ENCODE results near the gene QTRT2. TPM values are rescaled to one million over a fixed set of nuclear protein-coding genes. Genes with fewer than 3 reads are reported as not detected.

QTRT2 gene
- total and polyA plus RNA-seq, 4 donors: 5.3 to 33.0 (median 18.5) TPM

GRCh38 chr3:114034787-114035545 is 21.6 kb upstream of the QTRT2 start:
- TF ChIP-seq, protein P1, sequence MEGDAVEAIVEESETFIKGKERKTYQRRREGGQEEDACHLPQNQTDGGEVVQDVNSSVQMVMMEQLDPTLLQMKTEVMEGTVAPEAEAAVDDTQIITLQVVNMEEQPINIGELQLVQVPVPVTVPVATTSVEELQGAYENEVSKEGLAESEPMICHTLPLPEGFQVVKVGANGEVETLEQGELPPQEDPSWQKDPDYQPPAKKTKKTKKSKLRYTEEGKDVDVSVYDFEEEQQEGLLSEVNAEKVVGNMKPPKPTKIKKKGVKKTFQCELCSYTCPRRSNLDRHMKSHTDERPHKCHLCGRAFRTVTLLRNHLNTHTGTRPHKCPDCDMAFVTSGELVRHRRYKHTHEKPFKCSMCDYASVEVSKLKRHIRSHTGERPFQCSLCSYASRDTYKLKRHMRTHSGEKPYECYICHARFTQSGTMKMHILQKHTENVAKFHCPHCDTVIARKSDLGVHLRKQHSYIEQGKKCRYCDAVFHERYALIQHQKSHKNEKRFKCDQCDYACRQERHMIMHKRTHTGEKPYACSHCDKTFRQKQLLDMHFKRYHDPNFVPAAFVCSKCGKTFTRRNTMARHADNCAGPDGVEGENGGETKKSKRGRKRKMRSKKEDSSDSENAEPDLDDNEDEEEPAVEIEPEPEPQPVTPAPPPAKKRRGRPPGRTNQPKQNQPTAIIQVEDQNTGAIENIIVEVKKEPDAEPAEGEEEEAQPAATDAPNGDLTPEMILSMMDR (IDR thresholded peaks at IDR 0.05; ENCODE audit: control extremely low read depth, extremely low read depth): no peak
- Histone ChIP-seq H3K4me3 (no peak overlapping the region), H3K9me3 (ENCODE audit: control insufficient read depth in 4 of 4, insufficient read depth in 3 of 4, low read length in 3 of 4) (no peaks in the 10 kb centered on the region), H3K27ac (ENCODE audit: low read depth in 1 of 2, low read length in 1 of 2) (no peak overlapping the region), H3K4me1 (ENCODE audit: control insufficient read depth in 5 of 5, insufficient read depth in 5 of 5, low read length in 5 of 5) (no peaks in the 10 kb centered on the region), H3K9ac (ENCODE audit: insufficient read depth in 1 of 2, low read length in 2 of 2) (no peak overlapping the region), H3K27me3 (ENCODE audit: control insufficient read depth in 3 of 3, insufficient read depth in 3 of 3, low read length in 2 of 3) (no peaks in the 10 kb centered on the region), H3K36me3 (ENCODE audit: control insufficient read depth in 4 of 4, insufficient read depth in 4 of 4, low read length in 4 of 4) (peaks cover 0 to 22% (median 2%) of the 10 kb centered on the region in 4 donors)
- DNase-seq (no peak), ATAC-seq (ENCODE audit: insufficient read depth, low FRiP score) (no peak)
- 88 to 96% methylated on average over 5 of the region's 5 CpGs for WGBS, 2 donors

DNA sequence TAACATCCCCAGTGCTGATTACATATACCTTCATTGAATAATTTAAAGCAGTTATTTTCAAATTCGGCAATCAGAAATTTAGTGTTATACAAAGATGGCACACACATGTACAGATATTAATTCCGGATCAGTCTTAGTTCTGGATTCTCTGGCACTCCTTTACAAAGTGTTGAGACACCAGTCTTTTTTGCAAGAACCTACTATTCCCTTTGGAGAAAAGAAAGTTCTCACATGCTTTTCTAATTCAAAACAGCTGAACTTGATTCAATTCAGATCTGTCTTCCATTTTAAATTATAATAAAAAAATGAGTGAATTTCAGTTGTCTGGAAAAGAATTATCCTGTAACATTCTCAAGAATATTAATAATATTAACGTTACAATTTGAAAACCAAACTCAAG is 20.6 kb upstream of the QTRT2 start:
- no peak overlapping the region for H3K9ac ChIP-seq (ENCODE audit: insufficient read depth in 1 of 2, low read length in 2 of 2)
- H3K27me3 ChIP-seq (ENCODE audit: control insufficient read depth in 3 of 3, insufficient read depth in 3 of 3, low read length in 2 of 3): no peaks in the 10 kb centered on the region
- no peaks in the 10 kb centered on the region for H3K9me3 ChIP-seq (ENCODE audit: control insufficient read depth in 4 of 4, insufficient read depth in 3 of 4, low read length in 3 of 4)
- ATAC-seq (ENCODE audit: insufficient read depth, low FRiP score) (no peak), DNase-seq (no peak)
- no peaks in the 10 kb centered on the region for H3K4me1 ChIP-seq (ENCODE audit: control insufficient read depth in 5 of 5, insufficient read depth in 5 of 5, low read length in 5 of 5)
- TF ChIP-seq, protein P1 (IDR thresholded peaks at IDR 0.05; ENCODE audit: control extremely low read depth, extremely low read depth): no peak
- no peak overlapping the region for H3K27ac ChIP-seq (ENCODE audit: low read depth in 1 of 2, low read length in 1 of 2)
- H3K36me3 ChIP-seq (ENCODE audit: control insufficient read depth in 4 of 4, insufficient read depth in 4 of 4, low read length in 4 of 4): peaks cover 0 to 24% (median 3%) of the 10 kb centered on the region in 4 donors
- no peak overlapping the region for H3K4me3 ChIP-seq
- WGBS, 2 donors: 96% methylated on average over 3 of the region's 3 CpGs

DNA sequence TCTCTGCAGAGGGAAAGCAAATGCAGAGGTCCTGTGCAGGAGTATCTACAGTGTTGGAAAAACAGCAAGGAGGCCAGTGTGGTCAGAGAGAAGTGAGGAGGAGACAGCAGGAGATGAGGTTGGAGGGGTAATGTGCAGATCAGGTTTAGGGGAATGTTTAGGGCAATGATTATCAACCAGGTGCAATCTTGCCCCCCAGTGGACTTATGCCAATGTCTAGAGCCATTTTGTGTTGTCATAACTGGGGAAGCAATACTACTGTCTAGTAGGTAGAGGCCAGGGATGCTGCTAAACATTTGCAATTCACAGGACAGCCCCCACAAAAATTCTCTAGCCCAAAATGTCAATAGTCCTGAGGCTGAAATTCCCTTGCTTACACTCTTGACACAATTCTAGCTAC is 13.3 kb upstream of the QTRT2 start:
- DNase-seq (no peak), ATAC-seq (ENCODE audit: insufficient read depth, low FRiP score) (no peak)
- Histone ChIP-seq H3K27ac (ENCODE audit: low read depth in 1 of 2, low read length in 1 of 2) (no peak overlapping the region), H3K9ac (ENCODE audit: insufficient read depth in 1 of 2, low read length in 2 of 2) (no peak overlapping the region), H3K27me3 (ENCODE audit: control insufficient read depth in 3 of 3, insufficient read depth in 3 of 3, low read length in 2 of 3) (no peaks in the 10 kb centered on the region), H3K4me1 (ENCODE audit: control insufficient read depth in 5 of 5, insufficient read depth in 5 of 5, low read length in 5 of 5) (peaks cover 0 to 4% (median 0%) of the 10 kb centered on the region in 5 donors), H3K9me3 (ENCODE audit: control insufficient read depth in 4 of 4, insufficient read depth in 3 of 4, low read length in 3 of 4) (no peaks in the 10 kb centered on the region), H3K4me3 (no peak overlapping the region), H3K36me3 (ENCODE audit: control insufficient read depth in 4 of 4, insufficient read depth in 4 of 4, low read length in 4 of 4) (peaks cover 0 to 9% (median under 1%) of the 10 kb centered on the region in 4 donors)
- TF ChIP-seq, protein P1 (IDR thresholded peaks at IDR 0.05; ENCODE audit: control extremely low read depth, extremely low read depth): no peak

Data from lung (tissue), 12 donors.